ENCODE results near the gene COX5A.
A peak's percentile ranks its signal among the peaks of the same experiment; 100 is the strongest.

DNA sequence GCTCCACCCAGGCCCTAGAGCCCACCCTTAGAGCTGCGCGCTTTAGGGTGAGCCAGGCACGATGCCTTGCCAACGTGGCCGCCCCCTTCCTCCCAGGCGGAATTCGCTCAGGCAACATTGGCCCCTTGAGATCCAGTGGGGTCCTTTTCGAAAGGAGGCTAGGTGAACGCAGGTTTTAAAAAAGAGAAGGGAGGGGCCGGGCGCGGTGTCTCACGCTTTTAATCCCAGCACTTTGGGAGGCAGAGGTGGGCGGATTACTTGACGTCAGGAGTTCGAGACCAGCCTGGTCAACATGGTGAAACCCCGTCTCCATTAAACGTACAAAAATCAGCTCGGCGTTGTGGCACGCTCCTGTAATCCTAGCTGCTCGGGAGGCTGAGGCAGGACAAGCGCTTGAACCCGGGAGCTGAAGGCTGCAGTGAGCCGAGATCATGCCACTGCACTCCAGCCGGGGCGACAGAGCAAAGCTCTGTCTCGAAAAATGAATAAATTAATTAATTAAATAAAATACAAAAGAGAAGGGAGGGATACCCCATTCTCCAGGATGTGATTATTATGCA is 19.7 kb upstream of the COX5A start:
- TF ChIP-seq, protein P1, sequence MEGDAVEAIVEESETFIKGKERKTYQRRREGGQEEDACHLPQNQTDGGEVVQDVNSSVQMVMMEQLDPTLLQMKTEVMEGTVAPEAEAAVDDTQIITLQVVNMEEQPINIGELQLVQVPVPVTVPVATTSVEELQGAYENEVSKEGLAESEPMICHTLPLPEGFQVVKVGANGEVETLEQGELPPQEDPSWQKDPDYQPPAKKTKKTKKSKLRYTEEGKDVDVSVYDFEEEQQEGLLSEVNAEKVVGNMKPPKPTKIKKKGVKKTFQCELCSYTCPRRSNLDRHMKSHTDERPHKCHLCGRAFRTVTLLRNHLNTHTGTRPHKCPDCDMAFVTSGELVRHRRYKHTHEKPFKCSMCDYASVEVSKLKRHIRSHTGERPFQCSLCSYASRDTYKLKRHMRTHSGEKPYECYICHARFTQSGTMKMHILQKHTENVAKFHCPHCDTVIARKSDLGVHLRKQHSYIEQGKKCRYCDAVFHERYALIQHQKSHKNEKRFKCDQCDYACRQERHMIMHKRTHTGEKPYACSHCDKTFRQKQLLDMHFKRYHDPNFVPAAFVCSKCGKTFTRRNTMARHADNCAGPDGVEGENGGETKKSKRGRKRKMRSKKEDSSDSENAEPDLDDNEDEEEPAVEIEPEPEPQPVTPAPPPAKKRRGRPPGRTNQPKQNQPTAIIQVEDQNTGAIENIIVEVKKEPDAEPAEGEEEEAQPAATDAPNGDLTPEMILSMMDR (conservative IDR thresholded peaks at IDR 0.05 in 1 of 2, IDR thresholded peaks at IDR 0.05 in 1 of 2; ENCODE audit: low read depth in 1 of 2, low read length in 2 of 2): no peak
- peak; percentile 53 for TF ChIP-seq EZH2 (IDR thresholded peaks at IDR 0.05; ENCODE audit: low read length, missing control alignments)

Measured in fibroblast of lung (primary cell).